ENCODE results near the gene CDKN2B. TPM values are rescaled to one million over a fixed set of nuclear protein-coding genes. Genes with fewer than 3 reads are reported as not detected.
"Not testable (repeated sequence)": the region's sequence is repeated elsewhere in the genome, so short reads cannot be mapped to it uniquely, and the experiment has no call there.

The CDKN2B gene
- total and polyA plus RNA-seq, 10 donors: 1.5 to 25.7 (median 9.1) TPM

DNA sequence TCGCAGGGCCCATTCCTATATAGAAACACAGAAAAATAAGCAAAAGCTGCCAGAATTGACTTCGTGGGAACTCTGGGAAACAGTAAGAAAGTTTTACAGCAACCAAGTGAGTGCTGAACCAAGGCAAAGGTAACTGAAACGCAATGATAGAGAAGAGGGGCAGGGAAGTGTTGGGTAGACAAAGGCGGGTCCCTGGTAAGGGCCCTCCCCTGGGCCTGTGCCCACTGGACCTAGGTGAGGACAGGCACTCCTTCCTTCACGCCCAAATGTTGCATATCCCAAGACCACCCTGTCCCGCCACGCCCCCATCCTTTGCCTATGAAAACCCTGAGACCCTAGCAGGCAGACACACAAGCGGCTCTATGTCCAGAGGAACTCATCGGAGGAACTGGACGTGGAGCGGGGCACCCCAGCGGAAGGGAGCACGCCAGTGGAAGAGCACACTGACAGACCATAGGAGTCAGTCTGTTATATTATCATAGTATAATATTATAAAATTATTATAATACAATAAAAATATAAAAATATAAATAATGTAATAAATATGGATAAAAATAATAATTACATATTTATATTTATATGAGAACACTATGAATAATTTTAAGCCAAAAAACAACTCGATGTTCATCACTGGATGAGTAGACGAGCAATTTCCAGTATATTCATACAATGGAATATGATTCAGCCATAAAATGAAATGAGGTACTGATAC, 42.8 kb downstream of the CDKN2B start:
- intact Hi-C loops (cut with DNase I; ENCODE audit: low total_unique reads): no loop called here
- H3K36me3 ChIP-seq: peaks cover 0 to 6% (median 0%) of the 10 kb centered on the region in 6 donors
- WGBS, 5 donors: 16 to 23% (median 20%) methylated on average over 15 of the region's 15 CpGs
- H3K4me3 ChIP-seq: no peak overlapping the region
- DNase-seq: no peak
- peaks cover 17 to 100% (median 92%) of the 10 kb centered on the region in 7 donors for H3K27me3 ChIP-seq (replicated peaks in 1 of 7)
- TF ChIP-seq, protein P1, sequence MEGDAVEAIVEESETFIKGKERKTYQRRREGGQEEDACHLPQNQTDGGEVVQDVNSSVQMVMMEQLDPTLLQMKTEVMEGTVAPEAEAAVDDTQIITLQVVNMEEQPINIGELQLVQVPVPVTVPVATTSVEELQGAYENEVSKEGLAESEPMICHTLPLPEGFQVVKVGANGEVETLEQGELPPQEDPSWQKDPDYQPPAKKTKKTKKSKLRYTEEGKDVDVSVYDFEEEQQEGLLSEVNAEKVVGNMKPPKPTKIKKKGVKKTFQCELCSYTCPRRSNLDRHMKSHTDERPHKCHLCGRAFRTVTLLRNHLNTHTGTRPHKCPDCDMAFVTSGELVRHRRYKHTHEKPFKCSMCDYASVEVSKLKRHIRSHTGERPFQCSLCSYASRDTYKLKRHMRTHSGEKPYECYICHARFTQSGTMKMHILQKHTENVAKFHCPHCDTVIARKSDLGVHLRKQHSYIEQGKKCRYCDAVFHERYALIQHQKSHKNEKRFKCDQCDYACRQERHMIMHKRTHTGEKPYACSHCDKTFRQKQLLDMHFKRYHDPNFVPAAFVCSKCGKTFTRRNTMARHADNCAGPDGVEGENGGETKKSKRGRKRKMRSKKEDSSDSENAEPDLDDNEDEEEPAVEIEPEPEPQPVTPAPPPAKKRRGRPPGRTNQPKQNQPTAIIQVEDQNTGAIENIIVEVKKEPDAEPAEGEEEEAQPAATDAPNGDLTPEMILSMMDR (IDR thresholded peaks at IDR 0.05 in 8 of 11, conservative IDR thresholded peaks at IDR 0.05 in 3 of 11): no peak
- no peak for TF ChIP-seq POLR2A (IDR thresholded peaks at IDR 0.05)
- no peak for TF ChIP-seq POLR2AphosphoS5 (IDR thresholded peaks at IDR 0.05)
- H3K9me3 ChIP-seq: peaks cover 0 to 44% (median 0%) of the 10 kb centered on the region in 8 donors
- peaks cover 13 to 60% (median 28%) of the 10 kb centered on the region in 6 donors for H3K4me1 ChIP-seq
- no peak overlapping the region for H3K27ac ChIP-seq

DNA sequence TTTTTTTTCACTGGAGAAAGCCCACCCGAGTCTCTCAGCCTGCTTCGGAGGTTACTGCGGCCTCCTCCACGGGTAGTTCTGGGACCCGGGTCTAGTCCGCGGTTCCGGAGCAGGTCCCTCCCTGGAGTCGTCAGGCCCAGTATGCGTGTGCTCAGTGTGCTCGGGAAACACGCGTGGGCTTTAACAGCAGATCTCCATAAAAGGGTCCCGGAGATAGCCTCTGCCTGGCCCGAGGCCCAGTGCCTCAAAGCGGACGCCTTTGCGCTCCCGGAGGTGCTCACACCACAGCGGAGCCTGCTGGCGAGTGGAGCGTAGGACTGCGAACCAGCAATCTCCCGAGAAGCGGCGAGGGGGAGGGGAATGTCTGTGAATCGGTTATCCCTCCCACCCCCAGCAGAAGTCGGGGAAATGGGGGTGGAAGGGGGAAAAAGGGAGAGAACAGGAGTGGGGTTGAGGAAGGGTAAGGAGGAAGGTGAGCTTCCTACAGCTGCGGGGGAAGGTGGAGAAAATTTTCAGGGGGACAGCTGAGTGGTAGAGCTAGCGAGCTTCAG, 43.6 kb downstream of the CDKN2B start:
- peaks cover 0 to 38% (median 0%) of the 10 kb centered on the region in 8 donors for H3K9me3 ChIP-seq
- TF ChIP-seq POLR2AphosphoS5 (IDR thresholded peaks at IDR 0.05) (peak in 2 of 3 donors; percentile 22 to 36), POLR2A (IDR thresholded peaks at IDR 0.05) (no peak)
- TF ChIP-seq, protein P1 (IDR thresholded peaks at IDR 0.05 in 8 of 11, conservative IDR thresholded peaks at IDR 0.05 in 3 of 11): peak in 6 of 11 experiments; percentile 13 to 46 (median 30)
- WGBS, 5 donors: 2 to 6% (median 3%) methylated on average over 23 to 30 of the region's 30 CpGs
- H3K36me3 ChIP-seq: peaks cover 0 to 6% (median 0%) of the 10 kb centered on the region in 6 donors
- H3K4me3 ChIP-seq: peak overlapping the region in 7 of 8 donors; percentile 13 to 63 (median 32)
- H3K4me1 ChIP-seq: peaks cover 13 to 52% (median 26%) of the 10 kb centered on the region in 6 donors
- H3K27ac ChIP-seq: no peak overlapping the region
- H3K27me3 ChIP-seq (replicated peaks in 1 of 7): peaks cover 11 to 100% (median 84%) of the 10 kb centered on the region in 7 donors
- intact Hi-C loops (cut with DNase I; ENCODE audit: low total_unique reads): no loop called here
- DNase-seq: peak; percentile 87

DNA sequence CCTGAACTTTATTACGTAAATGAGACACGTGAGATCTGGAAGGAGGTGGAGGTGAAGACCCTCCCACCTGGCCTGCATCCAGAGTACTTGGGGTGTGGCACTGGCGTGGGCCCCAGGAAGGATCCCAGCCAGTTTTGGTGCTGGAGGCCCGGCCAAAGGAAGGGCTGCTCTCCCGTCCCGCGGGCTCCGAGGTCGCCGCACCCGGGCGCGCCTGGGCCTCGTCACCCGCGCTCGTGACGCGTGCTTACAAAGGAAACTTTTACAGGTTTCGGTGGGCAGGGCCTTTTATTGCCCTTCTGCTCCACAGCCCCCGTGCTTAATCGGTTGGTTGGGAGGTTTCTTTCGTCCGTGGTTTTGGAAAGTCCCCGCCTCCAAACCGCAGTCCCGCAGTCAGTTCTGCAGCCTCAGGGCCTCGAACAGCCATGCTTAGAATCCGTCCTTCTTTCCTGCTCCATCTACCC, 44.1 kb downstream of the CDKN2B start:
- Histone ChIP-seq H3K4me3 (peak overlapping the region in 7 of 8 donors; percentile 13 to 63 (median 32)), H3K4me1 (peaks cover 13 to 46% (median 26%) of the 10 kb centered on the region in 6 donors), H3K27ac (no peak overlapping the region), H3K9me3 (peaks cover 0 to 33% (median 0%) of the 10 kb centered on the region in 8 donors), H3K36me3 (peaks cover 0 to under 1% (median 0%) of the 10 kb centered on the region in 6 donors), H3K27me3 (replicated peaks in 1 of 7) (peaks cover 11 to 99% (median 78%) of the 10 kb centered on the region in 7 donors)
- DNase-seq: peak; percentile 79
- WGBS, 5 donors: 1 to 2% (median 2%) methylated on average over 29 of the region's 29 CpGs
- TF ChIP-seq POLR2A (IDR thresholded peaks at IDR 0.05): no peak
- TF ChIP-seq, protein P1 (IDR thresholded peaks at IDR 0.05 in 8 of 11, conservative IDR thresholded peaks at IDR 0.05 in 3 of 11): no peak
- TF ChIP-seq POLR2AphosphoS5 (IDR thresholded peaks at IDR 0.05): no peak
- intact Hi-C loops (cut with DNase I; ENCODE audit: low total_unique reads): no loop called here

DNA sequence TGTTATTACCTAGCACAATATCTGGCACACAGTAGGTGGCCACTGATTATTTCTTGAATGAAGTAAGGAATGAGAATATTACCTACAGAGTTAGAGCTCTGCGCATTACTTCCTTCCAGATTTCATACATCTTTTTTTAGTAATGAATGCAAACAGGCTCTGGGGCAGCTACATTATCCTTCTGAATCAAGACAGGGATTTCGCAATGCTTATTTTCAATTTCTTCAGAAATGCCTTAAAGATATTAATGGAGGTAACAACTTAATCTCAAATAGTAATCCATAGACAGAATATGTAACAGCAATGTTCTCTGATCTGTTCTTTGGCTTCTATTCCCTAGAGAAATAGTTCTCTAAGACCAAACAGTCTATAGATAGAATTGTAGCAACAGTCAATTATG, 47.5 kb downstream of the CDKN2B start:
- Histone ChIP-seq H3K9me3 (peaks cover 0 to 7% (median 0%) of the 10 kb centered on the region in 8 donors), H3K4me1 (peaks cover 9 to 21% (median 15%) of the 10 kb centered on the region in 6 donors), H3K36me3 (no peaks in the 10 kb centered on the region), H3K27me3 (replicated peaks in 1 of 7) (peaks cover 8 to 71% (median 45%) of the 10 kb centered on the region in 7 donors), H3K27ac (no peak overlapping the region), H3K4me3 (no peak overlapping the region)
- no peak for DNase-seq
- intact Hi-C loops (cut with DNase I; ENCODE audit: low total_unique reads): no loop called here
- 87 to 97% (median 88%) methylated on average over 2 of the region's 2 CpGs for WGBS, 5 donors
- TF ChIP-seq POLR2A (IDR thresholded peaks at IDR 0.05): no peak
- TF ChIP-seq, protein P1 (IDR thresholded peaks at IDR 0.05 in 8 of 11, conservative IDR thresholded peaks at IDR 0.05 in 3 of 11): no peak
- TF ChIP-seq POLR2AphosphoS5 (IDR thresholded peaks at IDR 0.05): no peak

DNA sequence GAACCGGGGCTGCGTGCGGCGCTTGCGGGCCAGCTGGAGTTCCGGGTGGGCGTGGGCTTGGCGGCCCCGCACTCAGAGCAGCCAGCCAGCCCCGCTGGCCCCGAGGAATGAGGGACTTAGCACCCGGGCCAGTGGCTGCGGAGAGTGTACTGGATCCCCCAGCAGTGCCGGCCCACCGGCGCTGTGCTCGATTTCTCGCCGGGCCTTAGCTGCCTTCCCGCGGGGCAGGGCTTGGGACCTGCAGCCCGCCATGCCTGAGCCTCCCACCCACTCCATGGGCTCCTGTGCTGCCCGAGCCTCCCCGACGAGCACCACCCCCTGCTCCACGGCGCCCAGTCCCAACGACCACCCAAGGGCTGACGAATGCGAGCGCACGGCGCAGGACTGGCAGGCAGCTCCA, 49.8 kb downstream of the CDKN2B start:
- H3K27me3 ChIP-seq (replicated peaks in 1 of 7): peaks cover 0 to 48% (median 22%) of the 10 kb centered on the region in 7 donors
- 84 to 98% (median 97%) methylated on average over 11 to 31 of the region's 33 CpGs for WGBS, 5 donors
- H3K9me3 ChIP-seq; H3K4me3 ChIP-seq; intact Hi-C loops (cut with DNase I; ENCODE audit: low total_unique reads); H3K4me1 ChIP-seq; DNase-seq; H3K36me3 ChIP-seq; H3K27ac ChIP-seq: not testable (repeated sequence)
